Measurements from ENCODE around the gene CHCHD3.

DNA sequence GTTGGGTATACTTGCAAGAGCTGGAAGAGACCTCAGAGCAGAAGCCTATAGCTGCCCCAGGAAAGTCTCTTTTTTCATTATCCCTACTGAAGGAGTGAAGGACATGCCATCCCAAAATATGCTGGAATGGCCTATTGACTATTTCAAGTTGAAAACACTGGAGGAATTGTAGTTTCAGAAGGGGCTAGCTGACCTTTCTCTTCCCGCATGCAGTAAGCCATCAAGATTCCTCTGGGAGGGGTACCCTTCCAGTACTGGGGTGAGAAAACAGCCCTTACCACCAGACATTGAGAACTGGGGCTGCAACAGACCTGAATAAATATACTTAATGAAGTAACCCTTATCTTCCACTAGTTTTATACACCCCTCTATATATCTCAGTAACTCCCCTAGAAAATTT, 41.7 kb downstream of the CHCHD3 start:
- TF ChIP-seq POLR2AphosphoS5 (IDR thresholded peaks at IDR 0.05; ENCODE audit: low read depth, low read length): no peak
- no peak for TF ChIP-seq POLR2A (IDR thresholded peaks at IDR 0.05; ENCODE audit: low read depth, low read length)
- no peak for TF ChIP-seq TAF1 (IDR thresholded peaks at IDR 0.05; ENCODE audit: low read depth, low read length)
